HK-2 (cell line): ENCODE measurements around the gene MRPS15.

Source experiments
- DNase-seq: peaks from one replicate; pipeline ENCODE4 v3.0.0-alpha.2; 2018; ENCODE audit not compliant: unreplicated experiment

Gene MRPS15

DNA sequence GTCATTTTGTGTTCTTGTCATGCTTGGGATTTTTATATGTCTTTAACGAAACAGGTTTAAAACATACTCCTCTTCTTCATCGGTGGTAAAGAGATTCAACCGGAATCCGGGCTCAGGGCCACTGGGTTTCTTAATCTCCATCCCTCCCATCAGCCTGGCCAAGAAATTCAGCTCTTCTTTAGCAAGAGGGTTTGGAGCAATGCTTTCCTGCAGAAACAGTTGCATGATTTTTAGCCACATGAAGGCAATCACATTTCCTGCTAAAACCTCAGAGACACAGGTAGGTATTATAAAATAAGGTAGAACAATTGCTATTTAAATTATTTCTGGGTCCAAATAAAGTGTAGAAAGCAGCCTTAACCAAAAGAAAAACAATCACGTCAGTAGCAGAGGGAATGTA, 43.8 kb downstream of the MRPS15 start:
- DNase-seq, result no peak

- no peak for DNase-seq
Measured at GRCh38 chr1:36419569-36419968, 44.6 kb downstream of the MRPS15 start.

- DNase-seq, result no peak
Measured at GRCh38 chr1:36419140-36419539, 45.0 kb downstream of the MRPS15 start.

DNA sequence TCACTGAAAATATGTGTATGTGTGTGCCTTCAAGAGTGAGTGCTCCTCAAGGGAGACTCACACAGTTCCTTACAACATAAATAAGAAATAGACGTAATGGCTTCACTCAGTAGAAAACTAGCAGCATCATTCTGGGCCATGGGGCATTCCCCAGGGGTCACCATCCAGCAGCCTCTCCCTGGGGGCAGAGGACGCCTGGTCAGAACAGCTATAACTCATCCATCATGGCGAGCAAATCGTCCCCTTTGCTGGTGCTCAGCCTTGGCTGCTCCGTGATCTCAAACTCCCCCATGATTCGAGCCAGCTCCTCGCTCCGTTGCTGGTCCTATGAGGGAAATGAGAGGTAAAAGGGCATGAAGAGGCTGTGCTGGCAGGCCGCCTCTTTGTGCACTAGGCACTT, 46.3 kb downstream of the MRPS15 start:
- DNase-seq, result no peak

GRCh38 chr1:36415661-36416326, 48.4 kb downstream of the MRPS15 start:
- DNase-seq, result no peak

DNA sequence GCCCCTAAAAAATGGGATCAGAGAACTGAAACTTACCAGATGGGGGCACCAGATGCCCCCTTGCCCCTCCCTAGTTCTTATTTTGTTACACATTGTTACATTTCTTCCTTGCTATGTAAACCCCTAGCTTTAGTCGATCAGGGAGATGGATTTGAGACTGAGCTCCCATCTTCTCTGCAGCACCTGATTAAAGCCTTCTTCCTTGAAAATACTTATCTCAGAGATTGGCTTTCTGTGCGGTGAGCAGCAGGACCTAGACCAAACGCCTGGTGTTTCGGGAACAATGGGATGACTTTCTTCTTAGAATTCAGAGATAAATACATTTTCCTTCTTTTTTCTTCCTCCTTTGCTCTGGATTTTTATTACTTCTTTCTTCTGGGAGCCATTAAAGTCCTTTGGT, 49.8 kb downstream of the MRPS15 start:
- no peak for DNase-seq

DNA sequence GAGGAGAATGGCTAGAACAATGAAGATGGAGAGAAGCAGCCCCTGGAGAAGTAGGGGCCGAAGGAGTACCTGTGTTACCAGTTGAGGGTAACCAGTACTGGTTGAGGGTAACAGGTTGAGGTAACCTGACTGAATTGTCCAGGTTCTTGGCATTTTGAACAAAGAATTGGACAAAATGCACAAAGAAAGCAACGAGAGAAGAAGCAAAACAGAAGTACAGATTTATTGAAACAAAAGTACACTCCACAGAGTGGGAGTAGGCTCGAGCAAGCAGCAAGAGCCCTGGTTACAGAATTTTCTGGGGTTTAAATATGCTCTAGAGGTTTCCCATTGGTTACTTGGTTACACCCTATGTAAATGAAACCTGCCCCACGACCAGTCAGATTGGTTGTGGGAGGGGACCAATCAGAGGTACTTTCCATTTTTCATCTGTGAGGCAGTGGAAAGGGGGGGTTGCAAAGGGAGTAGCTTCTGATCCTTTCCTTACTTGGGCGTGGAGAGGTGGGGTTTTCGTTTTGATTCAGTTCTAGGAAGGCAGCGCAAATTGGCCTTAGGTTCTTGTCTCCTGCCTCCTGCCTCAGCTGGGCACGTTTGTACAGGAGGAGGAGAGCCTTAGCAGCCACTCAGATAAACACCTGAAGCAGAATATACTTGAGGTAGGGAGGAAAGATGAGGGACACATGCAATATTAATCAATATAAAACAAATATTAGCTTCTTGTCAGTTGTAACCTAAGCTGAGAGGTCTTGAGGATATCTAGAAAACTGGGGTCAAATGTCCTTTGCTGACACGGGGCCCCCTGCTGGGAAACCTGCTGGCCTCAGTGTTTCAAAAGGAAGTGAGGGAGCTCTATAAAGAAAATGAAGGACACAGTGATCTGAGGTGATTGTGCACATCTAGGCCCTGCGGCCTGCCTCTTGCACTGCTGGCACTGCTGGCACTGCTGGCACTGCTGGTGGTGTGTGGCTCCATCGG, 52.2 kb downstream of the MRPS15 start:
- no peak for DNase-seq

DNA sequence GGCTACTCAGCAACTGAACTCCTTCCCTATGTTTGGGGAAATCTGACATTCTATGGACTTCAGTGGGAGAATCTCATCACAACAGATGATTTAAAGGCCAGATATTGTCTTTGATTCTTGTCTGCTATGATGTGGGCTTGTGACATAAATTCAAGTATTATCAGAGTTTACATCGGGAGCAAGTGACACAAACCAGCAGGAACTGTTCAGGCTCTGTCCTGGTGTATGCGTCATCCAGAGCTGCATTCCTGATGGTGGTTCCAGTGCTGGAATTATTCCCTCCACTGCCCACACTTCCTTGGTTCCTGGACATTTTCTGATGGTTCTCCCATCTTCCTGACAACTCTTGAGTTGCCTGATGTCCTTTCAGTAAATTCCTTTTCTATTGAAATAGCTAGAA, 55.7 kb downstream of the MRPS15 start:
- peak; percentile 41 for DNase-seq

- DNase-seq, result no peak
Measured at GRCh38 chr1:36406440-36406839, 57.7 kb downstream of the MRPS15 start.
